Measurements from ENCODE around the gene CLRN1. TPM values are rescaled to one million over a fixed set of nuclear protein-coding genes. Genes with fewer than 3 reads are reported as not detected.

Gene CLRN1
- total RNA-seq, 1 experiment from 2014 or later: not detected

DNA sequence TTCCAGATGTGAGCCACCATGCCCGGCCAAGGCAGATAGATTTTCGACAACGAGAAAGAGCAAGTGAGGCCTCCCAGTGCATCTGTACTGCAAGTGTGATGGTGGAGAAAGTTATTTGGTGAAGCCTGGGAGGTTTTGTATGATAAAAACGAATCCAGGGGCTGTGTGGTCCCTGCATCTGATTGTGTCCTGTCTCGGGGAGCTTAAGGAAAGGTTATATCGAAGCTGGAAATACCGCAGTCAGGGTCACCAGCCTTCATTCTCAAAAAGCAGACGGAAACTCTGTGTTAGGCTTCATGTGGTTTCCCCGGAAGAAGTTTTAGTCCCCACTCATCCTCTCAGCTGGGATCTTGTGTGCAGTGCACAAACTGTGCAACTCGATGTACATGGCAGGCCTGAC lies 70.7 kb downstream of the CLRN1 start:
- Histone ChIP-seq H3K4me3 (no peak overlapping the region), H3K27ac (no peak overlapping the region), H3K4me1 (replicated peaks) (no peaks in the 10 kb centered on the region), H3K27me3 (replicated peaks) (peaks cover 7% of the 10 kb centered on the region), H3K9me3 (replicated peaks) (no peaks in the 10 kb centered on the region), H3K36me3 (no peaks in the 10 kb centered on the region)
- DNase-seq (ENCODE audit: low read depth in 1 of 2, low spot score in 2 of 2): no peak

DNA sequence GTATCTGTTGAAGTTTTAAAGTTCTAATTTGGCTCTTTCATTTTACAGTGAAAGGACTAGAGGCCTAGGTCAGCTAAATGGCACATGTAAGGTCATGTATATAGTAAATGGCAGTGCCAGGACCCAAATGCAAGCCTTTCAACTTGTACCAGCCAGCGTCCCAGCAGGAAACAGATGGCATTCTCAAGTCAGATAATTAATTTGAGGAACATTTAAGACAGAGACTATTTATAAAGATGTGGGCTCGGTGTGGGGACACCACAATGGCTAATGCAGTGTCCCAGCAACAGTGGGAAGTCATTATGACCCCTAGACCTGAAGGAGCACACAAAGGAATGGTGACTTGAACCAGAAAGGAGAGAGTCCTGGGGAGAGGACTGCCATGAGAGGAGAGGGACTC lies 73.4 kb downstream of the CLRN1 start:
- no peak overlapping the region for H3K4me3 ChIP-seq
- H3K36me3 ChIP-seq: no peaks in the 10 kb centered on the region
- no peaks in the 10 kb centered on the region for H3K9me3 ChIP-seq (replicated peaks)
- no peak for DNase-seq (ENCODE audit: low read depth in 1 of 2, low spot score in 2 of 2)
- no peak overlapping the region for H3K27ac ChIP-seq
- peaks cover 4% of the 10 kb centered on the region; the same call in 1 of the 2 replicates for H3K27me3 ChIP-seq (replicated peaks)
- H3K4me1 ChIP-seq (replicated peaks): no peaks in the 10 kb centered on the region

DNA sequence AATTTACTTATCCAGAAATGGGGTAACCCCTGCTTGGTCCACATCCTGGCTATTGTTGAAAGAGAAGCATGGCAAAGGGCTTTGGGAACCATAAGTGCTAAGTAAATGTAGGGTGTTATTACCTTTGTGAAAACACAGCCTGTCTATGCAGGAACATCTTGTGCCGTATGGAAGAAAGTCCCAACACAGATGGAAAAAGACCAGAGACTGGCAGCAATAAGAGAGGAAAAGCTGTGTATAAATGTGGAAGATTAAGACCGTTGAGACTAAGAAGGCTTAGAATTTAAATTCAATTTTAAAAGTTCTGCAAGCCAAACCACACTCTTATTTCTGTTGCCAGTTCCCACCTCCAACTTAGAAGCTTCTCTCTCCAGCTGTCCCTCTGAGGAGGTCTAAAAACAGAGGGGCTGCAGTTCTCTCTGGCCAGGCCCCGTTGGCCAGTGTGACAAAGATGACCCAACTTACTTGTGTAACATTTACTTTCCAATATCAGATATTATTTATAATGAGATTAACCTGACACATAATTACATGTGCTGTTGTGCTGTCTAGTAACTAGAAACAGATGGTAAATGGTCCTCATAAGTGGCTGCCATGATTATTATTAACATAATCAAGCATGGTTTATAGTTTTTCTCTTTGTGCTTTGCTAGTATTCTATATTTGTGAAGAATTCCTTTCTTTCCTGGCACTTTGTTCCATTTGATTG lies 74.3 kb downstream of the CLRN1 start:
- H3K9me3 ChIP-seq (replicated peaks): no peaks in the 10 kb centered on the region
- H3K27me3 ChIP-seq (replicated peaks): peaks cover 4% of the 10 kb centered on the region; the same call in 1 of the 2 replicates
- no peaks in the 10 kb centered on the region for H3K36me3 ChIP-seq
- H3K4me1 ChIP-seq (replicated peaks): no peaks in the 10 kb centered on the region
- DNase-seq (ENCODE audit: low read depth in 1 of 2, low spot score in 2 of 2): no peak
- no peak overlapping the region for H3K4me3 ChIP-seq
- H3K27ac ChIP-seq: no peak overlapping the region

DNA sequence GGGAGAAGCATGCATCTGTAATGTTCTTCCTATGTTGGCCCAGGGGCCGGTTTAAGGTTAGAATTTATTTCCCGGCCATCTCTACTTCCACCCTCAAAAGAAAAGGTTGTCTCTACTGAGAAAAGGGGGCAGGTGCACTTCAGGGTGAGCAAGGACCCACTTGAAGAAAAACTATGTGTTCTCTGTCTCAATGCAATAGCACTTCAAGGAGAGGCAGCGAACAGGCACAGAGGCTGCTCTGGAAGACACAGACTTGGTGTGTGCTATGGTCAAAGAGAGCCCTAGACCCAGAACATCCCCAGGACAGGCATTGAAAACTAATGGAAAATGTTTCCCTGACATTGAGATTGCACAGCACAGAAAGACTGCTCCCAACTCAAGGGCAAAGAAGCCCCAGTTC lies 74.9 kb downstream of the CLRN1 start:
- Histone ChIP-seq H3K27ac (no peak overlapping the region), H3K9me3 (replicated peaks) (no peaks in the 10 kb centered on the region), H3K27me3 (replicated peaks) (peaks cover 4% of the 10 kb centered on the region; the same call in 1 of the 2 replicates), H3K4me1 (replicated peaks) (no peaks in the 10 kb centered on the region), H3K36me3 (no peaks in the 10 kb centered on the region), H3K4me3 (no peak overlapping the region)
- no peak for DNase-seq (ENCODE audit: low read depth in 1 of 2, low spot score in 2 of 2)

DNA sequence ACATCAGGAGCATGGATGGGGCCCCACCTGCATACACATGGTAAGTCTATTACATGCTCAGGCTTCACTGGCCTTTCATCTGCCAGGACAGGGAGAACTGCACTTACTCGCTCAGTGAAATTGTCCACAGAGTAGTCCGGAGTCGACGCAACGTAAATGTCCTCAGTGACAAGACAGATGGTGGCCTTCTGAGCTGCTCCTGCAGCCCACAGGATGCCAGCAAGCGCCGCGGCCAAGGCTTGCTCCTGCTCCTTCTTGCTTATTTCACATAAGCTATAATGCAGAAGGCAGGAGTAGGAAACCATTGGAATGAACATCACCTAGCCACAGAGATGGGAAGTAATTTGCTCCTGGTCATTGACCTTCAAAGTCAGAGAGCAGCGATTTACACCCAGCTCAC lies 81.7 kb downstream of the CLRN1 start:
- no peaks in the 10 kb centered on the region for H3K4me1 ChIP-seq (replicated peaks)
- H3K36me3 ChIP-seq: no peaks in the 10 kb centered on the region
- peaks cover 7% of the 10 kb centered on the region; the same call in 1 of the 2 replicates for H3K27me3 ChIP-seq (replicated peaks)

DNA sequence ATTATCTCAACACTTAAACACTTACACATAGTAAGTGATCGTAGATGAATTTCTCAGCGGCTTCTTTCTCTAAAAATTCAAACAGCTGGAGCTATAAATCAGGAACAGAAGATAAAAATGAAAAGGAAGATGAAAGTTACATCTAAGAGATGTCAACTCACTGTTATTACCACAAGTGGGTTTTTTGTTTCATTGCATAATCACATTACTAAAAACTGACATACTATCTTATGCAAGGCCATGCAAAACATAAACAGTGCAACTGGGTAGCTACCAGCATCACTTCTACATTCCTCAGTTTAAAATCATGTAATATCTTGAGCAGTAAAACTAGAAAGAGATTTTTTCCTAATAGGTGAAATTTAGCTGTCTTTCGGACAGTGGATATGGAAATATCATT lies 82.2 kb downstream of the CLRN1 start:
- H3K36me3 ChIP-seq: no peaks in the 10 kb centered on the region
- peaks cover 7% of the 10 kb centered on the region; the same call in 1 of the 2 replicates for H3K27me3 ChIP-seq (replicated peaks)
- no peak overlapping the region for H3K27ac ChIP-seq
- no peaks in the 10 kb centered on the region for H3K4me1 ChIP-seq (replicated peaks)
- no peak for DNase-seq (ENCODE audit: low read depth in 1 of 2, low spot score in 2 of 2)
- H3K4me3 ChIP-seq: no peak overlapping the region
- H3K9me3 ChIP-seq (replicated peaks): no peaks in the 10 kb centered on the region

More for the DNA sequence above, 81.7 kb downstream of the CLRN1 start:
- Histone ChIP-seq H3K4me3 (no peak overlapping the region), H3K27ac (no peak overlapping the region), H3K9me3 (replicated peaks) (no peaks in the 10 kb centered on the region)
- DNase-seq (ENCODE audit: low read depth in 1 of 2, low spot score in 2 of 2): no peak

DNA sequence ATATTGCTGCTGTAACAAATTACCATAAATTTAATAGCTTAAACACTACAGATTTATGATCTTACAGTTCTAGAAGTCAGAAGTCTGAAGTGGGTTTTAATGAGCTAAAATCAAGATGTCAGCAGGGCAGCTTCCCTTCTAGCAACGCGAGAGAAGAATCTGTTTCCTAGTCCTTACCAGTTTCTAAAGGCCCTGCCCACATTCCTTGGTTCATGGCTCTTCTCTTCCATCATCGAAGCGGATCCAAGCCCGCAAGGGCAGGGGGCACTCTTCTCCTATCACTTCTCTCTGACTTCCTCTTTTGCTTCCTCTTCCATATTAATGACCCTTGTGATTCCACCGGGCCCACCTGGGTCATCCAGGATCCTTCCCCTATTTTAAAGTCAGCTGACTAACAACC lies 83.4 kb downstream of the CLRN1 start:
- H3K27me3 ChIP-seq (replicated peaks): peaks cover 3% of the 10 kb centered on the region; the same call in 1 of the 2 replicates
- no peaks in the 10 kb centered on the region for H3K4me1 ChIP-seq (replicated peaks)
- H3K27ac ChIP-seq: no peak overlapping the region
- no peak for DNase-seq (ENCODE audit: low read depth in 1 of 2, low spot score in 2 of 2)
- H3K9me3 ChIP-seq (replicated peaks): no peaks in the 10 kb centered on the region
- H3K4me3 ChIP-seq: no peak overlapping the region
- H3K36me3 ChIP-seq: no peaks in the 10 kb centered on the region

DNA sequence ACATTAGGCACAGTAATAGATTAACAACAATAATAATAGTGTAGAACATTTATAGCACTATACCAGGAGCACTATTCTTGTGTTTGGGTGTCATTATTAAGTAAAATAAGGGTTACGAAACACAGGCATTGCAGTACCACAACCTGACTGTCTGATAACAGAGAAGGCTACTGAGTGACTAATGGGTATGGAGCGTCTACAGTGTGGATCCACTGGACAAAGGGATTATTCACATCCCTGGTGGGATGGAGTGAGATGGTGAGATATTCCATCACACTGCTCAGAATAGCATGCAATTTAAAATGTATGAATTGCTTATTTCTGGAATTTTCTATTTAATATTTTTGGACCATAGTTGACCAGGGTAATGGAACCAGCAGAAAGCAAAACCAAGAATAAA lies 85.5 kb downstream of the CLRN1 start:
- no peak for DNase-seq (ENCODE audit: low read depth in 1 of 2, low spot score in 2 of 2)

DNA sequence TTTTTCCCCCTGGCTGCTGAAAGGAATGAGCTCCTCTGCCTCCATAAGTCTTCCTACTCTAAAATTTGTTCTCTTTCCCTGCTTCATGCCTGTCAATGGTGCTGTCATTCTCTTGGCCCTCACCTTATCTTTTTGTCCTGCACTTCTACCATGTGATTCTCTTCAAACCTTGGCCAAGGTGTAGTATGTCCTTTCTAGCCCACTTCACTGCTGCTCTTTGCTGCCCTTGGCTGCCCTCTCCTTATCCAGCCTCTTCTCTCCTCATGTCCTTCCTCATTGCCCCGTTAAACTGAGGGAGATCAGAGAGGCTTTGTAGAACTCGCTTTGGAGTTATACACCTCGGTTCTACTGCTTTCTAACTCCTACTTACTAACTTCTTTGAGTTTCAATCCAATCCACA lies 87.0 kb downstream of the CLRN1 start:
- H3K4me3 ChIP-seq: no peak overlapping the region
- H3K9me3 ChIP-seq (replicated peaks): no peaks in the 10 kb centered on the region
- no peak overlapping the region for H3K27ac ChIP-seq
- H3K36me3 ChIP-seq: no peaks in the 10 kb centered on the region
- no peaks in the 10 kb centered on the region for H3K4me1 ChIP-seq (replicated peaks)
- H3K27me3 ChIP-seq (replicated peaks): peaks cover 3% of the 10 kb centered on the region; the same call in 1 of the 2 replicates
- DNase-seq (ENCODE audit: low read depth in 1 of 2, low spot score in 2 of 2): no peak

More for the DNA sequence above, 85.5 kb downstream of the CLRN1 start:
- Histone ChIP-seq H3K4me1 (replicated peaks) (no peaks in the 10 kb centered on the region), H3K27ac (no peak overlapping the region), H3K4me3 (no peak overlapping the region), H3K9me3 (replicated peaks) (no peaks in the 10 kb centered on the region), H3K27me3 (replicated peaks) (peaks cover 3% of the 10 kb centered on the region; the same call in 1 of the 2 replicates), H3K36me3 (no peaks in the 10 kb centered on the region)

DNA sequence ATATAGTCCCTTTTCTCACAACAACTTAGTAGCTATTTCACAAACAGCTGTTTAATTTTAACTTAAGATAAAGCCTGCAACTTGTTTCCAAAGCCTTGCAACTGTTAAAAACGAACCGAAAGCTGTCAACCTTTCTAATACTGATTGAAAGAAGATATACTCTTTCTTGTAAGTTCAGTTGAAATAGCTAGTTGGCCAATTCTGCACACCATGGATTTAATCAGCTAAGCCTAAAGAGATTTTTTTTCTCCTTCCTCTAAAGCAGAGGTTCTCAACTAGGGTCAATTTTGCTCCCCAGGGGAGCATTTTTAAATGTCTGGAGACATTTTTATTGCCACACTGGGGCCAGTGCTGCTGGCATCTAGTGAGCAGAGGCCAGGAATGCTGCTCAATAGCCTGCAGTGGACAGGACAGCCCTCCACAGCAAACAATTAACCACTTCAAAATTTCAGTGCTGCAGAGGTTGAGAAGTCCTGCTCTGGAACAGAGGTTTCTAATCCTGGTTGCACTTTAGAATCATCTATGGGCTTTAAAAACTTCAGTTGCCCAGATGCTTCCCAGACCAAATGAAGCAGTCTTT lies 93.4 kb downstream of the CLRN1 start:
- Histone ChIP-seq H3K4me1 (replicated peaks) (no peaks in the 10 kb centered on the region), H3K27ac (no peak overlapping the region), H3K9me3 (replicated peaks) (no peaks in the 10 kb centered on the region), H3K27me3 (replicated peaks) (0 out of 2 replicates have a peak, but pooled peaks cover 8% of the 10 kb centered on the region), H3K36me3 (no peaks in the 10 kb centered on the region), H3K4me3 (no peak overlapping the region)
- no peak for DNase-seq (ENCODE audit: low read depth in 1 of 2, low spot score in 2 of 2)

DNA sequence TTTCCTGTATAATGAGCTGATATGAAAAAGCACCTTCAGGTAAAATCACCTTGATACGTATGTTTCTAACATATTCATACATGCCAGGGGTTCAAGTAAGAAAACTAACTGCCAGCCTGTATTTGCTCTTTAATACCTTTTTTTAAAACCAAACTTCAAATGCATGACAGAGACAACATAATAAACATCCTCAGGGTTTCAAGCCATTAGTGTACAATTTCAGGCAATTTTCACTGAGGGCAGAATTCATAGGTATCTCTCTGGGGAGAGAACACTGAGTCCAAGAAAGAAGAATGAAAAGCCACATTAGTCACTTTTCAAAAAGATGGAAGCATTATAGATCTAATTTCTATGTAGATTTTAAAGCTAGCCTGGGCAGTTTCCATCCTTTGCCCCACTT lies 94.2 kb downstream of the CLRN1 start:
- H3K4me3 ChIP-seq: no peak overlapping the region
- H3K27ac ChIP-seq: no peak overlapping the region
- no peak for DNase-seq (ENCODE audit: low read depth in 1 of 2, low spot score in 2 of 2)
- no peaks in the 10 kb centered on the region for H3K9me3 ChIP-seq (replicated peaks)
- 0 out of 2 replicates have a peak, but pooled peaks cover 8% of the 10 kb centered on the region for H3K27me3 ChIP-seq (replicated peaks)
- no peaks in the 10 kb centered on the region for H3K4me1 ChIP-seq (replicated peaks)
- H3K36me3 ChIP-seq: no peaks in the 10 kb centered on the region

DNA sequence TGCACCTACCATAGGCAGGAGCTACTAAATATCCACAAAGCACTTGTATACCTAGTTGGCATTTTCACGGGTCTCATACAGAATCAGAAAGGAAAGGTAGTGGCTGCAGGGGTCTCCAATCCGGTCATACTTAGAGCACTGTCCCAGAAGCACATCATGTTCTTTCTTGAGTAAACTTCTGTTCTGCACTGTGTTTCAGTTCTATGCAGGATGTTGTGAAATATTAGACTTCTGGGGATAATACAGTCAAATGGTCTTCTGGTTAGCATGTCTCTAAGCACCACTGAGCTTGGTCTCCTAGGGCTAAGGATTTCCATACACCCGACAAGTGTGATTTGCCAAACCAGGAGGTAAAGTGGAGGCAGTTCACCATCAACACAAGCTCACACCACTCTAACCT lies 95.2 kb downstream of the CLRN1 start:
- Histone ChIP-seq H3K36me3 (no peaks in the 10 kb centered on the region), H3K4me1 (replicated peaks) (no peaks in the 10 kb centered on the region), H3K4me3 (no peak overlapping the region), H3K27me3 (replicated peaks) (0 out of 2 replicates have a peak, but pooled peaks cover 8% of the 10 kb centered on the region), H3K27ac (no peak overlapping the region), H3K9me3 (replicated peaks) (no peaks in the 10 kb centered on the region)
- DNase-seq (ENCODE audit: low read depth in 1 of 2, low spot score in 2 of 2): no peak

DNA sequence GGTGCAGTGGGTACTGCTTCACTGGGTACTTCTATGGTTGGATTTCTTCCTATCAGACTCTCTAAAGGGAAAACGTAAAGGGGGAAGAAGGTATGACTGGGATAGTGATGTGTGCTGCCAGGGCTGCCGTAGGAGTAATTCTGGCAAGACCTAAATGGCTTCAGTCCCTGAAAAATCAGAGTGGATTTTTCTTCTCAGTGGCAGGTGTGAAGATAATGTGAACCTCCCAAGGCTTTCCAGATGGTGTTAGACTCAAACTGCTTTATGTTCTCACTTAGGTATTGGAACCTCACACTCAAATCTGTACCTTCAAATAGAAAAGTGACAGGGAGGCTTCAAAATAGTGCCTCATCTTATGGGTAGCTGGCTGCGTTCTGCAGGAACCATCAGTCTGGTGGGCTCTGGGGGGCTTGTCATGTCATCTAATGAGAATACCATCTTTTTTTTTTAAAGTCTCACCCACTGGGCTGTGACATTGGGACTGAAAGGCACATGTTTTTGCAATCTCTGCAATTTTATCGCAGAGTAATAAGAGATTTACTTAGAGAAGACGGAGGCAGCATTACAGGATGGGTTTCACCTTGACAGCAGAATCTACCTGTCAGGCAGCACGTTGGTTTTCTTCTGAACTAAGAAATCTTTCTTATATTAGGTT lies 95.8 kb downstream of the CLRN1 start:
- Histone ChIP-seq H3K36me3 (no peaks in the 10 kb centered on the region), H3K4me1 (replicated peaks) (no peaks in the 10 kb centered on the region), H3K27ac (no peak overlapping the region), H3K27me3 (replicated peaks) (0 out of 2 replicates have a peak, but pooled peaks cover 13% of the 10 kb centered on the region), H3K4me3 (no peak overlapping the region), H3K9me3 (replicated peaks) (no peaks in the 10 kb centered on the region)
- no peak for DNase-seq (ENCODE audit: low read depth in 1 of 2, low spot score in 2 of 2)
